ENCODE data around the gene GKN2.

GKN2 gene

DNA sequence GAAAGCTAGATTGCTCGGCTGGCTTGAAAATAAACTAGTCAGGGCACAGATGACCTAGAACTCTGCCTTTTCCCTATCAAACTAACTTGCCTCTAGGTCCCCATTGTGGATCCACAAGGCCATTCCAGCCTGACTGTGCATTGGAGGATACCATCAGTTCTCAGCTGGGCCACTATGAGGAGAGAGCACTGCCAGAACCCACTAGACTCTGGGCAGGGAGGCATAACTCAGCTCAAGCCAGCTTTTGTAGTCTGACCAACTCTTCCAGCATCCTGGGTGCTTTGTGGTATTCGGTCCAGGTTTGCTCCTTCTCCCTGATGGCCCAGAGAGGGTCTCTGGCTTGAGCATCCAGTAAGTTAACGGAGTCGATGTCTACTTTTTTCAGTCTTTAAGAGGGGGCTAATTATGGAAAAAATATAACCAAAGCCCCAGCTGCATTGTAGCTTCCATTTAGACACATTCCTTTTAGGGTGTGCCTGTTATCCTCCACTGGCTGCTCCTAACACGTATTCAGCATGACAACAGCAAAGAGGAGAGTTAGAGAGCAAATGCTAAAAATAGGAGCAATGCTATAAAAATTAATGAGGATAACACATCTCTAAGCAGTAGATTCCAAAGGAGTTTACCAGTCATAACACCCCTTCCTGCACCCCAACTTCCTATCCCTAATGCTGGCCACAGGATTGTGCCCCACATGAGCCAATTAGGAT lies 15.2 kb downstream of the GKN2 start:
- Histone ChIP-seq H3K27ac (no peak overlapping the region), H3K4me3 (ENCODE audit: low read depth, low read length) (no peak overlapping the region), H3K36me3 (replicated peaks) (no peaks in the 10 kb centered on the region), H3K27me3 (replicated peaks) (no peaks in the 10 kb centered on the region)
- in situ Hi-C loops (cut with HindIII; ENCODE audit: low pct_ligation_motif_present, low sequenced_read_pairs) = no loop called here
- DNase-seq = no peak
- TF ChIP-seq, protein P1, sequence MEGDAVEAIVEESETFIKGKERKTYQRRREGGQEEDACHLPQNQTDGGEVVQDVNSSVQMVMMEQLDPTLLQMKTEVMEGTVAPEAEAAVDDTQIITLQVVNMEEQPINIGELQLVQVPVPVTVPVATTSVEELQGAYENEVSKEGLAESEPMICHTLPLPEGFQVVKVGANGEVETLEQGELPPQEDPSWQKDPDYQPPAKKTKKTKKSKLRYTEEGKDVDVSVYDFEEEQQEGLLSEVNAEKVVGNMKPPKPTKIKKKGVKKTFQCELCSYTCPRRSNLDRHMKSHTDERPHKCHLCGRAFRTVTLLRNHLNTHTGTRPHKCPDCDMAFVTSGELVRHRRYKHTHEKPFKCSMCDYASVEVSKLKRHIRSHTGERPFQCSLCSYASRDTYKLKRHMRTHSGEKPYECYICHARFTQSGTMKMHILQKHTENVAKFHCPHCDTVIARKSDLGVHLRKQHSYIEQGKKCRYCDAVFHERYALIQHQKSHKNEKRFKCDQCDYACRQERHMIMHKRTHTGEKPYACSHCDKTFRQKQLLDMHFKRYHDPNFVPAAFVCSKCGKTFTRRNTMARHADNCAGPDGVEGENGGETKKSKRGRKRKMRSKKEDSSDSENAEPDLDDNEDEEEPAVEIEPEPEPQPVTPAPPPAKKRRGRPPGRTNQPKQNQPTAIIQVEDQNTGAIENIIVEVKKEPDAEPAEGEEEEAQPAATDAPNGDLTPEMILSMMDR (IDR thresholded peaks at IDR 0.05; ENCODE audit: low read depth, low read length, missing control alignments) = no peak

- DNase-seq = no peak
- in situ Hi-C loops (cut with HindIII; ENCODE audit: low pct_ligation_motif_present, low sequenced_read_pairs) = no loop called here
- TF ChIP-seq, protein P1 (IDR thresholded peaks at IDR 0.05; ENCODE audit: low read depth, low read length, missing control alignments) = no peak
- no peak overlapping the region for H3K4me3 ChIP-seq (ENCODE audit: low read depth, low read length)
- H3K36me3 ChIP-seq (replicated peaks) = no peaks in the 10 kb centered on the region
- no peaks in the 10 kb centered on the region for H3K27me3 ChIP-seq (replicated peaks)
- H3K27ac ChIP-seq = no peak overlapping the region
These were observed 15.8 kb downstream of the GKN2 start for GRCh38 chr2:68936889-68937288.

GRCh38 chr2:68936427-68936826 lies 16.3 kb downstream of the GKN2 start:
- Histone ChIP-seq H3K27ac (no peak overlapping the region), H3K36me3 (replicated peaks) (no peaks in the 10 kb centered on the region), H3K4me3 (ENCODE audit: low read depth, low read length) (no peak overlapping the region), H3K27me3 (replicated peaks) (no peaks in the 10 kb centered on the region)
- DNase-seq = peak; percentile 40
- in situ Hi-C loops (cut with HindIII; ENCODE audit: low pct_ligation_motif_present, low sequenced_read_pairs) = no loop called here
- TF ChIP-seq, protein P1 (IDR thresholded peaks at IDR 0.05; ENCODE audit: low read depth, low read length, missing control alignments) = no peak

DNA sequence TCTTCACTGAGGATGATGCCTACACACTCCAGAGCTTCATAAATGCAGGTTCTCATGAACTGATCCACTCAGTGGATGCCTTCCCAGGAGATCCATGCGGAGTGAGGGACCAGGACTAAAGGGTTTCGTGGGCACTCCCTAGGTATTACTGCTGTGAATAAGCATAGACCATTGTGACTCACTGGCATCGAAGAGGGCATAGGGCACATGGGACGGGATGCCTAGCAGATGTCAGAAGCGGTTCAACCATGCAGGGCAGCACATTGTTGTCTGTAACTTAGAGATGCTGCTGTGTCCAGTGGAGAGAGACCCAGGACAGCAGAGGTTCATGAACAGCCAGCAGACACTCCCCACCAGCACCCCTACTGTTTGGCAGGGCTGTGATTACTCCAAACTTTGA lies 17.2 kb downstream of the GKN2 start:
- Histone ChIP-seq H3K36me3 (replicated peaks) (no peaks in the 10 kb centered on the region), H3K27ac (no peak overlapping the region), H3K4me3 (ENCODE audit: low read depth, low read length) (no peak overlapping the region), H3K27me3 (replicated peaks) (no peaks in the 10 kb centered on the region)
- in situ Hi-C loops (cut with HindIII; ENCODE audit: low pct_ligation_motif_present, low sequenced_read_pairs) = no loop called here
- no peak for DNase-seq
- TF ChIP-seq, protein P1 (IDR thresholded peaks at IDR 0.05; ENCODE audit: low read depth, low read length, missing control alignments) = no peak

- Histone ChIP-seq H3K36me3 (replicated peaks) (no peaks in the 10 kb centered on the region), H3K4me3 (ENCODE audit: low read depth, low read length) (no peak overlapping the region), H3K27ac (no peak overlapping the region), H3K27me3 (replicated peaks) (no peaks in the 10 kb centered on the region)
- in situ Hi-C loops (cut with HindIII; ENCODE audit: low pct_ligation_motif_present, low sequenced_read_pairs) = no loop called here
- TF ChIP-seq, protein P1 (IDR thresholded peaks at IDR 0.05; ENCODE audit: low read depth, low read length, missing control alignments) = no peak
- no peak for DNase-seq
These were observed 18.7 kb downstream of the GKN2 start for GRCh38 chr2:68934021-68934420.

- no peak for DNase-seq
- no peak overlapping the region for H3K4me3 ChIP-seq (ENCODE audit: low read depth, low read length)
- H3K27me3 ChIP-seq (replicated peaks) = no peaks in the 10 kb centered on the region
- H3K27ac ChIP-seq = no peak overlapping the region
- in situ Hi-C loops (cut with HindIII; ENCODE audit: low pct_ligation_motif_present, low sequenced_read_pairs) = no loop called here
- TF ChIP-seq, protein P1 (IDR thresholded peaks at IDR 0.05; ENCODE audit: low read depth, low read length, missing control alignments) = peak; percentile 26
- no peaks in the 10 kb centered on the region for H3K36me3 ChIP-seq (replicated peaks)
These were observed 20.3 kb downstream of the GKN2 start for GRCh38 chr2:68932402-68932801.
